Measurements from ENCODE around the gene RALGPS1.

Gene RALGPS1

GRCh38 chr9:127210851-127211730 lies 296.5 kb downstream of the RALGPS1 start:
- Histone ChIP-seq H3K27ac (ENCODE audit: poor library complexity, severe bottlenecking) (no peak overlapping the region), H3K9me3 (ENCODE audit: severe bottlenecking) (no peaks in the 10 kb centered on the region), H3K27me3 (ENCODE audit: insufficient read depth, poor library complexity, severe bottlenecking) (no peaks in the 10 kb centered on the region), H3K4me1 (ENCODE audit: insufficient read depth, poor library complexity, severe bottlenecking) (no peaks in the 10 kb centered on the region), H3K36me3 (ENCODE audit: low read depth) (no peaks in the 10 kb centered on the region), H3K4me3 (ENCODE audit: severe bottlenecking) (no peak overlapping the region)
- DNase-seq (ENCODE audit: low spot score), result no peak
- TF ChIP-seq CTCF (IDR thresholded peaks at IDR 0.05; ENCODE audit: poor library complexity, severe bottlenecking), result no peak
- ATAC-seq (ENCODE audit: low read depth), result no peak

GRCh38 chr9:127211983-127212382 lies 297.4 kb downstream of the RALGPS1 start:
- no peaks in the 10 kb centered on the region for H3K36me3 ChIP-seq (ENCODE audit: low read depth)
- no peak overlapping the region for H3K4me3 ChIP-seq (ENCODE audit: severe bottlenecking)
- DNase-seq (ENCODE audit: low spot score) (peak; percentile 49), ATAC-seq (ENCODE audit: low read depth) (no peak)
- no peaks in the 10 kb centered on the region for H3K4me1 ChIP-seq (ENCODE audit: insufficient read depth, poor library complexity, severe bottlenecking)
- TF ChIP-seq CTCF (IDR thresholded peaks at IDR 0.05; ENCODE audit: poor library complexity, severe bottlenecking), result no peak
- H3K27me3 ChIP-seq (ENCODE audit: insufficient read depth, poor library complexity, severe bottlenecking), result no peaks in the 10 kb centered on the region
- H3K9me3 ChIP-seq (ENCODE audit: severe bottlenecking), result no peaks in the 10 kb centered on the region
- no peak overlapping the region for H3K27ac ChIP-seq (ENCODE audit: poor library complexity, severe bottlenecking)

- no peak for ATAC-seq (ENCODE audit: low read depth)
- no peak for TF ChIP-seq CTCF (IDR thresholded peaks at IDR 0.05; ENCODE audit: poor library complexity, severe bottlenecking)
- no peaks in the 10 kb centered on the region for H3K9me3 ChIP-seq (ENCODE audit: severe bottlenecking)
- no peaks in the 10 kb centered on the region for H3K4me1 ChIP-seq (ENCODE audit: insufficient read depth, poor library complexity, severe bottlenecking)
- no peaks in the 10 kb centered on the region for H3K36me3 ChIP-seq (ENCODE audit: low read depth)
- DNase-seq (ENCODE audit: low spot score), result no peak
- H3K27me3 ChIP-seq (ENCODE audit: insufficient read depth, poor library complexity, severe bottlenecking), result no peaks in the 10 kb centered on the region
- no peak overlapping the region for H3K27ac ChIP-seq (ENCODE audit: poor library complexity, severe bottlenecking)
- no peak overlapping the region for H3K4me3 ChIP-seq (ENCODE audit: severe bottlenecking)
Measured at GRCh38 chr9:127212453-127212852, 297.9 kb downstream of the RALGPS1 start.

GRCh38 chr9:127213859-127214258 lies 299.3 kb downstream of the RALGPS1 start:
- H3K36me3 ChIP-seq (ENCODE audit: low read depth), result no peaks in the 10 kb centered on the region
- DNase-seq (ENCODE audit: low spot score) (no peak), ATAC-seq (ENCODE audit: low read depth) (no peak)
- no peak overlapping the region for H3K4me3 ChIP-seq (ENCODE audit: severe bottlenecking)
- no peaks in the 10 kb centered on the region for H3K9me3 ChIP-seq (ENCODE audit: severe bottlenecking)
- TF ChIP-seq CTCF (IDR thresholded peaks at IDR 0.05; ENCODE audit: poor library complexity, severe bottlenecking), result no peak
- no peak overlapping the region for H3K27ac ChIP-seq (ENCODE audit: poor library complexity, severe bottlenecking)
- no peaks in the 10 kb centered on the region for H3K4me1 ChIP-seq (ENCODE audit: insufficient read depth, poor library complexity, severe bottlenecking)
- no peaks in the 10 kb centered on the region for H3K27me3 ChIP-seq (ENCODE audit: insufficient read depth, poor library complexity, severe bottlenecking)
